ENCODE data around the gene HAUS2. TPM values are rescaled to one million over a fixed set of nuclear protein-coding genes. Genes with fewer than 3 reads are reported as not detected.
"Not testable (repeated sequence)": the region's sequence is repeated elsewhere in the genome, so short reads cannot be mapped to it uniquely, and the experiment has no call there.

Gene HAUS2
- total RNA-seq, 1 donor from 2014 or later = 17.6 TPM

GRCh38 chr15:42593143-42593542 is 44.5 kb downstream of the HAUS2 start:
- Mint-ChIP-seq H3K4me3 (no peak overlapping the region), H3K27ac (no peak overlapping the region), H3K9me3 (no peaks in the 10 kb centered on the region), H3K36me3 (no peaks in the 10 kb centered on the region), H3K27me3 (ENCODE audit: low read depth) (peaks cover 2% of the 10 kb centered on the region), H3K4me1 (peaks cover 5% of the 10 kb centered on the region)
- no peak for DNase-seq (ENCODE audit: low spot score in 2 of 2, unreplicated experiment in 2 of 2)
- TF ChIP-seq CTCF (IDR thresholded peaks at IDR 0.05; ENCODE audit: unreplicated experiment) = no peak

- Mint-ChIP-seq H3K9me3 (no peaks in the 10 kb centered on the region), H3K36me3 (no peaks in the 10 kb centered on the region), H3K27me3 (ENCODE audit: low read depth) (peaks cover 2% of the 10 kb centered on the region), H3K4me3 (no peak overlapping the region), H3K27ac (no peak overlapping the region), H3K4me1 (peaks cover 5% of the 10 kb centered on the region)
- no peak for TF ChIP-seq CTCF (IDR thresholded peaks at IDR 0.05; ENCODE audit: unreplicated experiment)
- DNase-seq (ENCODE audit: low spot score in 2 of 2, unreplicated experiment in 2 of 2) = no peak
Observed at GRCh38 chr15:42594095-42594494, 45.5 kb downstream of the HAUS2 start.

- no peak for TF ChIP-seq CTCF (IDR thresholded peaks at IDR 0.05; ENCODE audit: unreplicated experiment)
- Mint-ChIP-seq H3K27me3 (ENCODE audit: low read depth) (peaks cover 2% of the 10 kb centered on the region), H3K4me1 (peaks cover 5% of the 10 kb centered on the region), H3K9me3 (peaks cover 4% of the 10 kb centered on the region), H3K27ac (peak overlapping the region; percentile 62), H3K36me3 (peaks cover 6% of the 10 kb centered on the region), H3K4me3 (no peak overlapping the region)
- no peak for DNase-seq (ENCODE audit: low spot score in 2 of 2, unreplicated experiment in 2 of 2)
Observed at GRCh38 chr15:42595626-42596240, 47.1 kb downstream of the HAUS2 start.

- not testable (repeated sequence) for H3K27ac Mint-ChIP-seq; H3K4me3 Mint-ChIP-seq; H3K9me3 Mint-ChIP-seq; DNase-seq (ENCODE audit: low spot score in 2 of 2, unreplicated experiment in 2 of 2); H3K27me3 Mint-ChIP-seq (ENCODE audit: low read depth); H3K36me3 Mint-ChIP-seq
- H3K4me1 Mint-ChIP-seq = peaks cover 18% of the 10 kb centered on the region
Observed at GRCh38 chr15:42601316-42601715, 52.7 kb downstream of the HAUS2 start.

GRCh38 chr15:42602501-42602900 is 53.9 kb downstream of the HAUS2 start:
- H3K36me3 Mint-ChIP-seq = peaks cover 9% of the 10 kb centered on the region
- no peak for TF ChIP-seq CTCF (IDR thresholded peaks at IDR 0.05; ENCODE audit: unreplicated experiment)
- no peaks in the 10 kb centered on the region for H3K27me3 Mint-ChIP-seq (ENCODE audit: low read depth)

GRCh38 chr15:42603978-42604377 is 55.3 kb downstream of the HAUS2 start:
- H3K36me3 Mint-ChIP-seq = peaks cover 9% of the 10 kb centered on the region
- H3K9me3 Mint-ChIP-seq = peaks cover 9% of the 10 kb centered on the region
- no peaks in the 10 kb centered on the region for H3K27me3 Mint-ChIP-seq (ENCODE audit: low read depth)
- peaks cover 18% of the 10 kb centered on the region for H3K4me1 Mint-ChIP-seq
- no peak overlapping the region for H3K27ac Mint-ChIP-seq
- no peak for TF ChIP-seq CTCF (IDR thresholded peaks at IDR 0.05; ENCODE audit: unreplicated experiment)
- H3K4me3 Mint-ChIP-seq = no peak overlapping the region
- no peak for DNase-seq (ENCODE audit: low spot score in 2 of 2, unreplicated experiment in 2 of 2)

More at GRCh38 chr15:42602501-42602900, 53.9 kb downstream of the HAUS2 start:
- no peak overlapping the region for H3K4me3 Mint-ChIP-seq
- peaks cover 9% of the 10 kb centered on the region for H3K9me3 Mint-ChIP-seq
- no peak for DNase-seq (ENCODE audit: low spot score in 2 of 2, unreplicated experiment in 2 of 2)
- H3K4me1 Mint-ChIP-seq = peaks cover 18% of the 10 kb centered on the region
- no peak overlapping the region for H3K27ac Mint-ChIP-seq
